IPS-15b (cell line): ENCODE data around the gene TRMT2A.

Source experiments
- H3K27me3 ChIP-seq: one replicate; pipeline ENCODE4 v1.6.1; 2013; ENCODE audit warnings: low read length; ENCODE audit not compliant: control insufficient read depth, insufficient read depth
- H3K36me3 ChIP-seq: one replicate; pipeline ENCODE4 v1.6.1; 2013; ENCODE audit warnings: low read length; ENCODE audit not compliant: control insufficient read depth, insufficient read depth
- H3K4me1 ChIP-seq: one replicate; pipeline ENCODE4 v1.6.1; 2013; ENCODE audit warnings: mild to moderate bottlenecking, low read length; ENCODE audit not compliant: control insufficient read depth, insufficient read depth
- H3K4me3 ChIP-seq: one replicate; pipeline ENCODE4 v1.5.1; 2013; ENCODE audit warnings: low read depth, low read length
- H3K9ac ChIP-seq: one replicate; pipeline ENCODE4 v1.6.1; 2013; ENCODE audit warnings: low read depth, mild to moderate bottlenecking, low read length
- H3K9me3 ChIP-seq: one replicate; pipeline ENCODE4 v1.6.1; 2013; ENCODE audit warnings: mild to moderate bottlenecking, low read length; ENCODE audit not compliant: control insufficient read depth, insufficient read depth

TRMT2A gene

GRCh38 chr22:20099099-20099711 lies 17.8 kb downstream of the TRMT2A start:
- Histone ChIP-seq H3K9ac (no peak overlapping the region), H3K4me1 (no peaks in the 10 kb centered on the region), H3K9me3 (no peaks in the 10 kb centered on the region), H3K36me3 (peaks cover 45% of the 10 kb centered on the region), H3K27me3 (no peaks in the 10 kb centered on the region), H3K4me3 (no peak overlapping the region)

DNA sequence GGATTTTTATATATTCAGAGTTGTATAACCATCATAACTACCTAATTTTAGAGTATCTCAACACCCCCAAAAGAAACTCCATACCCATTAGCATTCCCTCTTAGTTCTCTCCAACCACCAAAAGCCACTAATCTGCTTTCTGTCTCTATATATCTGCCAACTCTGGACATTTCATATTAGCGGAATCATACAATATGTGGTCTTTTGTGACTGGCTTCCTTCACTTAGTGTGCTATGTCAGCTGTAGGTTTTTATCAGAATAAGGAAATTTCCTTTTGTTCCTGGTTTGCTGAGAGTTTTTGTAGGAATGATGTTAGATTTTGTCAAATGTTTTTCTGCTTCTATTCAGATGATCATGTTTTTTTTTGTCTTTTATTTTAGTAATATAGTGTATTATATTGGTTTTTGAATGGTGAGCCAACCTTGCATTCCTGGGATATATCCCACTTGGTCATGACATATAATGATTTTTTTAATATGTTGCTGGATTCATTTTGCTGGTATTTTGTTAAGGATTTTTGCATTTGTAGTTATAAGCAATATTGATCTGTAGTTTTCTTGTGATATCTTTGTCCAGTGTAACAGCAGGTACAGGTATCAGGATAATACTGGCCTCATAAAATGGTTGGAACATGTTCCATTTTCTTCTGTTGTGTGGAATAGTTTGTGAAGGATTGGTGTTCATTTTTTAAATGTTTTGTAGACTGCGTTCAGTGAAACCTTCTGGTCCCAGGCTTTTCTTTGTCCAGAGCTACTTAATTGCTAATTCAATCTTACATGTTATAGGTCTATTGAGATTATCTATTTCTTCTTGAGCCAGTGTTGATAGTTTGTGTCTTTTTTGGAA lies 20.2 kb downstream of the TRMT2A start:
- Histone ChIP-seq H3K4me1 (no peaks in the 10 kb centered on the region), H3K27me3 (no peaks in the 10 kb centered on the region), H3K4me3 (no peak overlapping the region), H3K36me3 (peaks cover 50% of the 10 kb centered on the region), H3K9ac (no peak overlapping the region), H3K9me3 (no peaks in the 10 kb centered on the region)

DNA sequence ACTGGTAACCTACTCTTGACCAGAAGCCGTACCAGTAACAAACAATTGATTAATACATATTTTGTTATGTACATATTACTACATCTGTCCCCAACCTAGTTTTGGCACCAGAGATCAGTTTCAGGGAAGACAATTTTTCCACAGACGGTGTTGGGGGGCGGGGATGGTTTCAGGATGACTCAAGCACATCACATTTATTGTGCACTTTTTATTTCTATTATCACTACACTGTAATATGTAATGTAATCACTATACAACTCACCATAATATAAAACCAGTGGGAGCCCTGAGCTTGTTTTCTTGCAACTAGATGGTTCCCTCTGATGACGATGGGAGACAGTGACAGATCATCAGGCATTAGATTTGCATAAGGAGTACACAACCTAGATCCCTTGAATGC lies 21.5 kb downstream of the TRMT2A start:
- Histone ChIP-seq H3K27me3 (no peaks in the 10 kb centered on the region), H3K36me3 (peaks cover 61% of the 10 kb centered on the region), H3K9me3 (no peaks in the 10 kb centered on the region), H3K4me3 (no peak overlapping the region), H3K9ac (no peak overlapping the region), H3K4me1 (no peaks in the 10 kb centered on the region)

GRCh38 chr22:20094197-20094807 lies 22.7 kb downstream of the TRMT2A start:
- Histone ChIP-seq H3K4me1 (no peaks in the 10 kb centered on the region), H3K4me3 (no peak overlapping the region), H3K9ac (no peak overlapping the region), H3K9me3 (no peaks in the 10 kb centered on the region), H3K27me3 (no peaks in the 10 kb centered on the region), H3K36me3 (peaks cover 68% of the 10 kb centered on the region)

DNA sequence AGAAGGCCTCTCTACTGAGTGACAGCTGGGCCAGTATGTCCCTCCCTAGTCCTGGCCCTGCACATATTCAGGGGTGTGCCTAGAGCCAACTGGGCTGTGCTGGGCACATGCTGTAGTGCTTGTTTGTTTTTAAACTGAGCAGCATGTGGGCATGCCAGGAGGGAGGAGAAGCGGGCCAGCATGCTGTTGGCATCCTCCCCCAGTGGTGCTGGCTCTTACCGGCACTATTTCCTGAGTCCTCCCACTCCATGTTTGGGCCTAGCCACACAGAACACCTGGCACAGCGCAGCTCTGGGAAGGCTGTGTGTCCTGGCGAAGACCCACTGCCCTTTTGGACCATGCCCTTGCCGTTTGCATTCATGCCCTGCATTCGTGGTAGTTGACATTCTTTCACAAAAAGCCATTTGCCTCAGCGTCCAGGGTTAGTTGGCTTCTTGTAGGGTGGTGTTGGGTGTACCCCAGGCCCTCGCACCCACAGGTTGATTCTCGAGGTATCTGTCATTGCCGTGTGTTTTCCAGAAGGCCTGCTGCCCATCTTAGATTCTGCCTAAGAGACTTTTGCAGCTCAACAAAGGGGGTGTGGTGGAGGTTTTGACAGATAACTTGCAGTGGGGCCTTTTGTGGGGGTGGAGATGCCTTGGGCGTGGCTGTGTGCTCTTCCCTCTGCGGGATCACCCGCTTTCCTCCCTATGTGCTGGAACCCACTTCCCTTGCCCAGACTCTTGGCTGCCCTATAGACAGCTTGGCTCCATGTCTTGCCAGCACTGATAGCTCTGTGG lies 23.4 kb downstream of the TRMT2A start:
- H3K9ac ChIP-seq = no peak overlapping the region
- no peaks in the 10 kb centered on the region for H3K27me3 ChIP-seq
- no peaks in the 10 kb centered on the region for H3K9me3 ChIP-seq
- peaks cover 68% of the 10 kb centered on the region for H3K36me3 ChIP-seq
- H3K4me3 ChIP-seq = no peak overlapping the region
- H3K4me1 ChIP-seq = no peaks in the 10 kb centered on the region

- Histone ChIP-seq H3K36me3 (peaks cover 73% of the 10 kb centered on the region), H3K9ac (no peak overlapping the region), H3K9me3 (no peaks in the 10 kb centered on the region), H3K27me3 (no peaks in the 10 kb centered on the region), H3K4me1 (no peaks in the 10 kb centered on the region), H3K4me3 (no peak overlapping the region)
Observed at GRCh38 chr22:20092477-20092854, 24.6 kb downstream of the TRMT2A start.

GRCh38 chr22:20091690-20092476 lies 25.1 kb downstream of the TRMT2A start:
- Histone ChIP-seq H3K27me3 (no peaks in the 10 kb centered on the region), H3K9ac (no peak overlapping the region), H3K4me3 (no peak overlapping the region), H3K4me1 (no peaks in the 10 kb centered on the region), H3K36me3 (peaks cover 79% of the 10 kb centered on the region), H3K9me3 (no peaks in the 10 kb centered on the region)

DNA sequence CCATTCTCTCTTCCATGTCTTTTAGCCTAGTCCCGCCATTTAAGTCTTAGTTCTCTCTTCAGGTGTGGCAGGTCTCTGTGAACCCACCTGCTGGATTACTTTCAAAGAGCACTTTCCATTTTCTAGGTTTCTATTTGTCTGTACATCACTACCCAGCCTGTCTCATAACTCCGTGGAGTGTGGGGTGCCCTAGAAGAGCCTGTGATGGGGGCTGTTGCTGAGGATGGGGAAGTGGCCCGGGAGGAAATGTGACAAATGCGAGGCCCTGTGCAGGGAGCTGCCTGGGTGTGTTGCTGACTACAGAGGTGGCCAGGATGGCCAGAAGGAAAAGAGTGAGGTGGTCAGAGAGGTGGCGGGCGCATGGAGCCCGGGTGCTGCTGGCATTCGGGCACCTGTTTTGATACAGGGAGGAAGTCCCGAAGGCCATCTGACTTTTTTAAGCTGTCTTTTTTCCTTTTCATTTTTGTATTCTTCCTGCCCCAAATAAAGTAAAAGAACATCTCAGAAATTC lies 26.2 kb downstream of the TRMT2A start:
- no peak overlapping the region for H3K4me3 ChIP-seq
- H3K4me1 ChIP-seq = no peaks in the 10 kb centered on the region
- no peak overlapping the region for H3K9ac ChIP-seq
- H3K9me3 ChIP-seq = no peaks in the 10 kb centered on the region
- peaks cover 89% of the 10 kb centered on the region for H3K36me3 ChIP-seq
- no peaks in the 10 kb centered on the region for H3K27me3 ChIP-seq

DNA sequence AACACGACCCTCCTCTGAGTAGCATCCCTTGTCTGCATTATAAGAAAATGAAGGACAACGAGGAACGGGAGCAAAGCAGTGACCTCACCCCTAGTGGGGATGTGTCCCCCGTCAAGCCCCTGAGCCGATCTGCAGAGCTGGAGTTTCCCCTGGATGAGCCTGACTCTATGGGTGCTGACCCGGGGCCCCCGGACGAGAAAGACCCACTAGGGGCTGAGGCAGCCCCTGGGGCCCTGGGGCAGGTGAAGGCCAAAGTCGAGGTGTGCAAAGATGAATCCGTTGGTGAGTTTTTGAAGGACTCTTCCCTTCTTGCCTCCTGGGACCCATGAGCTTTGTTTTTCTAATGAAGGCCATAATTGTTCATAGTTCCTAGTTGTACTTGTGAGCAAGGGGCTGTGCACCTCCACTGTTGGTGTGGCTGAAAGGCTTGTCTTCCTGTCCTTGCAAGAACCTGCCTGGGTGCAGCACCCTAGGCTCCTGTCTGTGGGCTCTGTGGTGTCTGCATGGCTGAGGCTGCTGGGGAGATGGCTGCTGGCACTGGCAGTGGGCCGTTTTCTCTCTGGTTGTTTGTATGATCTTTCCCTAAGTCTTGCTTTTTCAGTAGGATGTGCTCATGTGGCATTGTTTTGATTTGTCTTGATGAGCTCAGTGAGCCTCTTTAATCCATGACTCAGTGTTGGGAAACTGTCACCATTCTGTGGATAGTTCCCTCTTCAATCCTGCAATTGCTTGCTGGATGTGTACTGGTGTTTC lies 26.9 kb downstream of the TRMT2A start:
- Histone ChIP-seq H3K36me3 (peaks cover 88% of the 10 kb centered on the region), H3K9ac (no peak overlapping the region), H3K4me3 (no peak overlapping the region), H3K9me3 (no peaks in the 10 kb centered on the region), H3K27me3 (no peaks in the 10 kb centered on the region), H3K4me1 (no peaks in the 10 kb centered on the region)

DNA sequence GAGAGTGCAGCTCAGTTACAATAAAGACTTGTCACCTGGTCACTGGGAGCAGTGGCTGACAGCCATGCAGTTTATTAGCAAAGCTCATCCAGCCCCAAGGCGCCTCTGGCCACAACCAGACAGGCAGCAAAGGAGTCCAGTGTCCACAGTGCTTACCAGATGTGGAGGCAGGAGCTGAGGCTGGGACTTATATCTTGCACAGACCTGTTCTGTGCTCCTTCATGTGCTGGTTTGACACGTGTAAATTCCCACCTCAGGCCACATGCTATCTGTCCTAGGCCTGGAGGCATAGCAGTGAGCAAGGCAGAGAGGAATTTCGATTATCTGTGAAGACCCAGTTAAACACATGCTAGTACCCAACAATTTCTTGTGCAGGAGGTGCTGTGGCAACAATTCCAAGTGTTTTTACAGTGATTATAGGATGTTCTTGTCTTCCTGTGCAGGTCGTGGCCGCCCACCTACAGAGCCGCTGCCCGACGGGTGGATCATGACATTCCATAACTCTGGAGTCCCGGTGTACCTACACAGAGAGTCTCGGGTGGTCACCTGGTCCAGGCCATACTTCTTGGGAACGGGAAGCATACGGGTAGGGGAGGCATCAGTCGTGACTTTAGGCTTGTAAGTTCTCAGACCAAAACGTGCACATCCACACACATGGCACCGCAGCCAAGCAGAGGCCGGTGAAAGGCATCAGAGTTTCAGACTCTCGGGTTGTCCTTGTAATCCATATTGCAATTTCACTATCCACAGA lies 27.6 kb downstream of the TRMT2A start:
- H3K36me3 ChIP-seq = peaks cover 84% of the 10 kb centered on the region

More for the DNA sequence above, 27.6 kb downstream of the TRMT2A start:
- no peaks in the 10 kb centered on the region for H3K9me3 ChIP-seq
- no peaks in the 10 kb centered on the region for H3K4me1 ChIP-seq
- no peaks in the 10 kb centered on the region for H3K27me3 ChIP-seq
- no peak overlapping the region for H3K4me3 ChIP-seq
- H3K9ac ChIP-seq = no peak overlapping the region
